HG02973 (cell line): ENCODE results near the gene DPP6.

ENCODE experiments used
- ATAC-seq: cut with Tn5 transposase; IDR thresholded peaks from one replicate; pipeline ENCODE4 v1.9.1; 2021; ENCODE audit warnings: moderate library complexity; ENCODE audit not compliant: unreplicated experiment

DPP6 gene

DNA sequence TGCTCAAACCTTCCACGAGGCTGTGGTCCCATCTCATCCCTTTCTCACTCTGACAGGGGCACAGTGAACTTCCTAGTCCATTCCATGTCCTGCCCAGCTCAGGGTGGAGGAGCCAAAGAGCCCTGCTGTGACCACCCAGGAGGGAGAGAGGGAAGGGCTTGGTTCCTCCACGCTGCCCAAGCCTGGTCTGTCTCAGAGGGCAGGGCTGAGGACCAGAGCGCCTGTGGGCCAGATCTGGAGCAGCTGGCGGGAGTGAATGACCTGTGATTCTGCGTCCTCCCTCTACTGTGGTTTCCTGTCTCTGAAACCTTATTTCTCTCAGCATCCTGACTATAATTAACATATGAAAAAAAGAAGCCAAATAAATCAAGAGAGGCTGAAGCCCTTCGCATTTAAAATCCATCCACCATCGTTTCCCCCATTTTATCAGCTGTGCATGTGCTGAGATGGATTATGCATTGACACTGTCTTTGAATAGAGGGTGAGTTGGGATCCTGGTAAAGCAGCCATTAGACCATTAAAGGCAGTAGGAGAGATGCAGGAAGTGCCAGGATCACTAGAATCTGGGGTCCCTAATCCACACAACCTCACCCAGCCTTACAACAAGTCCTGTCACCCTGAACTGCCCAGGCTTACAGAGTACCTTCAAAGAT is 165.6 kb downstream of the DPP6 start:
- no peak for ATAC-seq

GRCh38 chr7:154231732-154232131 is 179.5 kb downstream of the DPP6 start:
- ATAC-seq = no peak

DNA sequence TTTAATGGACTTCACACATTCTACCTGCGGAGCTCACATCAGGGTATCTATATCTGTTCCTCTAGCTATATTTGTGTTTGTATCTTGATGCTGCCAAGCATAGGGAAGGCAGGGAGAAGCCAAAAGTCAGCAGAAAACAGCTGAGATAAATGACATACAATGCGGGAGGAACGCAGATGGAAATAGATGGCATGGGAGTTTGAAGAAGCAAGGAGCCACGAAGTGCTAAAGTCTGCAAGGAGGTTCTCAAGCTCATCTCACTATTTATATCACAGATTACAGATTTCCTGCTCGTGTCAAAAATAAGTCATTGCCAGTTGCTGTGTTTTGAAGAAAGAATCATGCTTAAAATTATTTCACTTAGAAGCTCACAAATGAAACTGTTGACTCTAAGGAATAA is 180.5 kb downstream of the DPP6 start:
- ATAC-seq = no peak

DNA sequence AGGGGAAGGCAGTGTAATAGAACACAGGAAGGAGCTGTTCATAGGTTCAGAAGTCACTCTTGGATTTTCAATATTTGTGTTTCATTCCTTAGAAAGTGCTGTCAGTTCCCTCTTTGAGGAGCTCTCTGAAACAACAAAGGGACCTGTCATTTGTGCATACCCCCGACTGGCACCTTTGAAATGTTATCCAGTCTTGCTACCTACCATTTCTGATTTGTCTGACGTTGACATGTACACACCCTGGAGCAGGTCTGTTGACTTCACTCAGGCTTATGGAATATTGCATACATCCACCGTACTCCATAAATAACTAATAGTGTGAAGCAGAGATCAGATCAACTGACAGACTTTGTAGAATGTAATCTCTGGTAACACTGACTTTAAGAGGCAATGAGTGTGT is 189.8 kb downstream of the DPP6 start:
- ATAC-seq = no peak

- ATAC-seq = no peak
Observed at GRCh38 chr7:154242709-154243108, 190.5 kb downstream of the DPP6 start.

DNA sequence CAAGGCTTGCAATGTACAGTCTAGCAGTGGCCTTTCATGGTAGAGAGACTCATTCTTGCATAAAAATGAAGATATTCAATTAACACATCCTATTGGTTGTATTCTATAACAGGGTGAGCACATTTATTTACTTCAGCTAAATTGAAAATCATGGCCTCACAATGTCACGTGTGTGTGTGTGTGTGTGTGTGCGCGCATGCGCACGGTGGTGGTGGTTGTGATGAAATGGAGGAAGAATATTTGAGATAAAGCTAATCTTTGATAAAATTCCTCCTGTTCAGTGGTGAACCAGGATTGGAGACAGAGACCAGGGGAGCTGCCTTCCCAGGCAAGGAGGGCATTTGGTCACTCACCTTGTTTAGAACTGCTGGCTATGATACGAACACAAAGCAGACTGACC is 199.8 kb downstream of the DPP6 start:
- ATAC-seq = no peak

DNA sequence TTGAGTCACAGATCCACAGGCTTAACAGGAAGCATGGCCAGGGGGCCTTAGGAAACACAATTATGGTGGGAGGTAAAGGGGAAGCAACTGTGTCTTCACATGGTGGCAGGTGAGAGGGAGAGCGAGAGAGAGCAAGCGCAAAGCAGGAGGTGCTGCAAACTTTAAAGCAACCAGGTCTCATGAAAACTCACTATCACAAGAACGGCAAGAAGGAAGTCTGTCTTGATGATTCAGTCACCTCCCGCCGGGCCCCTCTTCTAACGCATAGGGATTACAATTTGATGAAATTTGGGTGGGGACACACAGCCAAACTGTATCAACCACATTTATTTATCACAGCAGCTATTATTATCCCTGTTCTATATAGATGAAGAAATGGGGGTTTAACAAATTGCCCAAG is 201.6 kb downstream of the DPP6 start:
- ATAC-seq = no peak

DNA sequence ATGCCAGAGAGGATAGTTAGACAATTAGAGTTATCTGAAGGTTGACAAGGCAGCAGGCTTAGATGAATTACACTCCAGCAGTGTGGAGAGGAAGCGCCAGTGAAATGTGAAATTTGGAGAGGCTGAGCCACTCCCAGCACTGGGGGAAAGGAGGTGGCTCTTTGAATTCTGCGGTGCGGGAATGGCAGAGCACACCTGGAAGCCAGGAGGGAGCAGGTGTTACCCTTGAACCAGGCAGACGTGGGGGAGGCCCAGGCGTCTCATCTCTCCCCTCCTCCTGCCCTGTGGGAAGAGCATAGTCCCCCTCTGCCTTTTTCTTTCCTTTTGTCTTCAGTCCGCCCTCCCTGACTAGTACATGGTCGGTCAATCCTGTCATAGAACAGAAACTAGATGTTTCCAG is 203.1 kb downstream of the DPP6 start:
- no peak for ATAC-seq

DNA sequence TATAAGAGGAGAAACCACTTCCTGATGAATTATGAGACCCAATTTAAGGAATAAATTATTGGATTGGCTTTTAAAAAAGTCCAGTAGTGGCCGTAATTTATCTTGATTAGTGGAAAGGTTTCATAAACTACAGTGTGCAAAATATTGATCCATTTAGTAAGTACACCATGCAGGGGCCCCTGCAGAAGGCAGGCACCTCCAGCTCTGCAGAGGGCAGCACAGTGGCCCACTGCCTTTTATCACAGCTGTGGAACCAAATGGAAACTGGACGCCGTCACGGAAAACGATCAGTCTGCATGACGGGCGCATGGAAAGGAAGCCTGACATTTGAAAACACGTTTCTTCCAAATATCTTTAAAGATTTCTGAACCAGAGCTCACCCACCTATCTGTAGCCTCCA is 204.0 kb downstream of the DPP6 start:
- no peak for ATAC-seq

- ATAC-seq = no peak
Observed at GRCh38 chr7:154259396-154259795, 207.2 kb downstream of the DPP6 start.

DNA sequence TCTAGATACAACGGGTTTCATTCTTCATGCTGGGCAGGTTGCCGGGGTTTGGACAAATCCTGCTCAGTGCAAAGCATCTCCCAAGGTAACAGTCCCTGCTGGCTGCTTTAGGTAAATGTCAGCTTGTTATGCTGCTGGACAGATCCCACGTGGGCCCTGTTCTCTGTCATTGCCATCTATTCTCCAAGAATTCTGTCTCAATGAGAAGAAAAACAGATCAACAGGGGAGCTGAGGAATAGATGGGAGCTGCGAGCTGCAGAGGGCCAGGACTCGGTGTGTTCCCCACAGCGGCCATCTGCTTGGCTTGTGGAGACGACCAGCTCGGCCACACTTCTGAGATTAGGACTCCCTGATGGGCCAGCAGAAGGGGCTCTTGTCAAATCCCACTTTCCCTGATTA is 235.2 kb downstream of the DPP6 start:
- no peak for ATAC-seq

- ATAC-seq = no peak
Observed at GRCh38 chr7:154289119-154289518, 236.9 kb downstream of the DPP6 start.

GRCh38 chr7:154296443-154296842 is 244.2 kb downstream of the DPP6 start:
- ATAC-seq = no peak

DNA sequence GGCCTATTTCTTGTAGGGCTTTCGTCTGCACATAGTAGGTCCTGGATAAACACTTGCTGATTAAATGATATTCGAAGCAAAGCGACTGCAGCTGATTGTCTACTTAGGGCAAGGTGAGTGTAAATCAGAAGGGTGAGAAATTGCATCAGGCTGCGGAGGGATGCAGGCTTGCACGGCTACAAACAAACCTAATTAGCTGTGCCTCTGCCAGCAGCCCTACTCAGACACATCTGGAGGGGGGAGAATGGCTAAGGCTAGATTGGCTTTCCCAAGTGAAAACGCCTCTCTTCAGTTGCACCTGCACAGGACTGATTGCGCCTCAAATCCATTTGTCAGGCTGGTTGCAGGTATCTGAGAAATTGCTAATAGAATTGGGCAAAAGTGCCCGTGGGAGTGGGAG is 247.5 kb downstream of the DPP6 start:
- ATAC-seq = no peak

GRCh38 chr7:154302380-154302779 is 250.2 kb downstream of the DPP6 start:
- no peak for ATAC-seq

DNA sequence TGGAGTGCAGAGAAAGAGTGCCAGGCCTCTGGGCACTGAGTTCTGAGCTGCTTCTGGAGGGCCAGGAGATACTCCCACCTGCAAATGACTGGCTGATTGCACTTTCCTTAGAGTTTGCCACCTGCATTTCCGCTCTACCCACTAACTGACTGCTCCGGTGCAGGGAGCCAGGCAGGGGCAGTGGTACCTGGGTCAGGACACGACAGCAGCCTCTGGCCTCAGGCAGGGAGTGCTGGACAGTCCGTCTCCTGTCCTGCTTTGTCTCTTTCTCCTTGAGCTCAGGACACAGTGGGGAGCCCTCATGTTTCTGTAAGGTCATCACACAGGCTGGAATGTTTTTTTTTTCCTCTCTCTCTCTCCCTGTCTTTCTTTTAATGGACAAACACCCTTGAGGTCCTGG is 252.0 kb downstream of the DPP6 start:
- ATAC-seq = no peak

GRCh38 chr7:154304740-154305700 is 252.8 kb downstream of the DPP6 start:
- ATAC-seq = no peak

DNA sequence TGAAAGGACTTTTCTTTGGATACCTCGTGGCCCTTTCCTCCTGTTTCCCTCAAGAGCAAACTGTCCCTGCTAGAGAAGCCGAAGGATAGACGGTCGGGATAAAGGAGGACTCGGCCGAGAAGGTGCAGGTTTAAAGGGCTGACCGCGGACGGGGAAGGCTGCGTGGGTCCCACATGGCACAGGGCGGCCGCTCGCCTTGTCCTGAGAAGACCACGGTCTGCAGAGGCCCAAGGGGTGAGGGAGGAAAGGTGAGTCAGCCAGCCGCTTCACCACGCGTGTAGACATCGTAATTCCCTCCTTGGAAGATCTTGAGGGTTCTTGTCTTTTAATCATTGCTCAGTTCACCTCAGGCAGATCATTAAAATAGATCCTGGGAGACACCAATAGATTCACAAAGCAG is 253.8 kb downstream of the DPP6 start:
- no peak for ATAC-seq

DNA sequence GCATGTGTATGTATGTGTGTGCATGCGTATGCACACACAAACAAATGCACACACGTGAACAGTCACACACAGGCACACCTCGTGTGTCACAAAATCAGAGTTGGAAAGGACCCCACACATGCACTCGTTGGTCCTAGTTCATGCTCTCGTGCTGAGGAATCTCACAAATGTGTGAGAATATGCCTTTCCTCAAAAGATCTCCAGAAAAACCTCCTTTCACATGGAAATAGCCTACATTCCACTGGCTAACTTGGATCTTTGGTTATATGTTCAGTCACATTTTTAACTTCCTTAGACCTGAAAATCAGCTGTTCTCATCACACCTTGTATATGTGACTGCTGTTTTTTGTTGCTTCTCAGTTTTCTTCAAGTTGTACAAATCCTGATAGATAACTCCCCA is 256.7 kb downstream of the DPP6 start:
- ATAC-seq = no peak

DNA sequence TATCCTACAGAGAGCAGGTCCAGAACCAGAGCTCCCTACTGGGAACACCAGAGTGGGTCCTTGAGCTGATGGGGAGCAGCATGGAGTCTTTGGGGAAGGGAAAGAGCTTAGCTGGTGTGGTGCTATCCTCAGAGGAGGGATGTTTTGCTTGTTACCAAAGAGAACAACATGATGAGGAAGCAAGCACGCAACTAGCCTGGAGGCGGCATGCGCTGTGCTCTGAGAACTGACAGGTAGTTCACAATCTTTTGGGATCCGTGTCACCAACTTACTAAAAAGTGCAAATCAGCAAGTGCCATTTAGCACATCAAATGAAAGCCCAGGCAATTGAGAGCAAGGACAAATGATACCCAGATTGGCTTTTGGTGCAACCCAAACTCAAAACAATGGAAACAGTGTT is 257.9 kb downstream of the DPP6 start:
- no peak for ATAC-seq

GRCh38 chr7:154324196-154324595 is 272.0 kb downstream of the DPP6 start:
- ATAC-seq = no peak

DNA sequence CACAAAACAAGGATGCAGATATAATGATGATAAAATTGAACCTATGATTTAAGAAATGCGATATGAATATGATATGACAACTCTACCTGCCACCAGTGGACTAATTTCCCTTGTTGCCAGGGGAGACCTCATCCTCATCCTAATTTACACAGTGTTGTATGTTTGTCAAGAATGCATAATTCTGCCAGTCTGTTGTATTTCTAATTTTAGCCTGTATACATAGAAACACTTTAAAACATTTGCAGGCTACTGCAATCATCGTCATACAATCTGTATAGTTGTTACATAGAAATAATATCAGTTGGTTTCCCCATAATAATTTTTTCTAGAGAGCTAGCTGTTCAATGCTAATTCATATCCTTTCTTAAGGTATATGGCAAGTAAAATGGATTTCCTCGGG is 274.2 kb downstream of the DPP6 start:
- no peak for ATAC-seq
